Left lobe of liver (tissue), 2 donors: ENCODE data around the gene TPCN1. TPM values are rescaled to one million over a fixed set of nuclear protein-coding genes. Genes with fewer than 3 reads are reported as not detected.
A peak's percentile ranks its signal among the peaks of the same experiment; 100 is the strongest.

Source experiments
- ATAC-seq: fragments of 200-7000 bp; cut with Tn5 transposase; one replicate; pipeline ENCODE4 v1.9.1; 2020; ENCODE audit warnings: mild to moderate bottlenecking, moderate library complexity
- DNase-seq: peaks from one replicate; pipeline ENCODE4 v3.0.0-alpha.2; 2020; ENCODE audit warnings: low spot score
- total RNA-seq: library from RNA; stranded (reverse); gene quantifications from one replicate; pipeline ENCODE4 v1.2.1, GENCODE V29; 2021
- donor health status: DM: no; HTN: no; CAD: no; lungs with moderate emphysema.
- donor health status: DM: no; HTN: yes; CAD: no.

The TPCN1 gene
- total RNA-seq: 33.1 TPM

DNA sequence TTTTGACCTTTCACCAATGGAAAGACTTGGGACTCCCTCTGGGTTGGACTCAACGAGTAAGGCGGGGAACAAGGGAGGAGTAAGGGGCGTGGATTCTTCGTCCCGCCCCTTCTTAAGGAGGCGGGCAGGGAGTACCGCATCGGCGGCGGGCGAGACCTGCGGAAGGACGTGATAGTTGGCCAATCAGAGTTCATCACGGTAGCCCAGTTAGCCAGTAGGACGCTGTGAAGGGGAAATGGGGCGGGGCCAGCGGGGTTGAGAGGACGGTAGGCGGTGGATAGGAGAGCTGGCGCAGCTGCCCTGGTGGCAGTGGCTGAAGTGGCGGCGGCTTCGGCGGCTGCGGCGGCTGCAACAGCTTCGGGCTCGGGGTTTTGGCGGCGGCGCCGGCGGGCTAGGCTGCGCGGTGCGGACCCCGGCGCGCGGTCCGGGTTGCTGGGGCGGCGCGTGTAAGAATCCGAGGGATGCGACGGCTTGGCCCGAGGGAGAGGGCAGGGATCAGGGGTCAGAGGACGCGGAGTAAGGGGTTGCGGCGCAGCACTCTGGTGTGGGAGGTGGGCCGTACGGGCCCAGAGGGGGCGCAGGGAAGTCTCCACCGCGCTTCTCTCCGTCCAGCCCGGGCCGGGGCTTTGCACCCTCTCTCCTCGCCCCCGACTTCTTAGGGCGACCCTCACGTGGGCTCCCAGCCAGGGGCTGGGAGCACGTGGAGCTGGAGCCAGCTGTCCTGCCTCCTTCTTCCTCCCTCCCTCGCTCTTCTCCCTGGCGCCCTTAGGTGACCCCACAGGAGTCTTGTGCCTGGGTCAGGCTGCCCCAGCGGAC lies at the start of gene TPCN1:
Gene TPCN1, plus strand, starts transcription at position 284 of the 816 bp plus-strand sequence. CDS start 5,389 bp downstream, outside the sequence.
- ATAC-seq: peak; percentile 91

GRCh38 chr12:113171543-113171942 lies 49.7 kb upstream of the TPCN1 start:
- DNase-seq: no peak
- ATAC-seq: no peak

More for the DNA sequence above, at the start of gene TPCN1:
- DNase-seq: peak; percentile 100

GRCh38 chr12:113172185-113172584 lies 49.1 kb upstream of the TPCN1 start:
- no peak for ATAC-seq
- DNase-seq: no peak

GRCh38 chr12:113173081-113173698 lies 48.1 kb upstream of the TPCN1 start:
- DNase-seq: no peak

GRCh38 chr12:113174461-113175384 lies 46.5 kb upstream of the TPCN1 start:
- DNase-seq (peak; percentile 70), ATAC-seq (peak; percentile 96)

More at GRCh38 chr12:113173081-113173698, 48.1 kb upstream of the TPCN1 start:
- ATAC-seq: no peak

GRCh38 chr12:113179023-113179422 lies 42.2 kb upstream of the TPCN1 start:
- ATAC-seq (no peak), DNase-seq (no peak)

DNA sequence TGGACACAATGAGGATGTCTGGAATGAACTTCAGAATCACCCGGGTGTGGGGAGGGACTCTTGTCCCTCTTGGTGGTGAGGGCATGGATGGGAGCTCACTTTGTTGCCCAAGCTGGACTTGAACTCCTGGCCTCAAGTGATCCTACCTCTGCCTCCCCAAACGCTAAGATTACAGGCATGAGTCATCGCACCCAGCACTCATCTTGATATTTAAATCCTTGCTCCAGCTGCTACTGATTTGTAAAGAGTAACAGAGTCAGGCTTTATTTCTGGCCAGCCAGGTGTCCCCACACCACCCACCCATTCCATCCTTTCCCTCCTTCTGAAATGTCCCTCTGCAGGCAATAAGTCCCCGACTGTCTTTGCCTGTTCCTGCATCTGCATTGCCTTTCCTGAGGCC lies 40.9 kb upstream of the TPCN1 start:
- ATAC-seq: no peak
- no peak for DNase-seq

- DNase-seq (no peak), ATAC-seq (no peak)
Observed at GRCh38 chr12:113181975-113182374, 39.3 kb upstream of the TPCN1 start.

GRCh38 chr12:113183030-113183589 lies 38.2 kb upstream of the TPCN1 start:
- no peak for ATAC-seq

DNA sequence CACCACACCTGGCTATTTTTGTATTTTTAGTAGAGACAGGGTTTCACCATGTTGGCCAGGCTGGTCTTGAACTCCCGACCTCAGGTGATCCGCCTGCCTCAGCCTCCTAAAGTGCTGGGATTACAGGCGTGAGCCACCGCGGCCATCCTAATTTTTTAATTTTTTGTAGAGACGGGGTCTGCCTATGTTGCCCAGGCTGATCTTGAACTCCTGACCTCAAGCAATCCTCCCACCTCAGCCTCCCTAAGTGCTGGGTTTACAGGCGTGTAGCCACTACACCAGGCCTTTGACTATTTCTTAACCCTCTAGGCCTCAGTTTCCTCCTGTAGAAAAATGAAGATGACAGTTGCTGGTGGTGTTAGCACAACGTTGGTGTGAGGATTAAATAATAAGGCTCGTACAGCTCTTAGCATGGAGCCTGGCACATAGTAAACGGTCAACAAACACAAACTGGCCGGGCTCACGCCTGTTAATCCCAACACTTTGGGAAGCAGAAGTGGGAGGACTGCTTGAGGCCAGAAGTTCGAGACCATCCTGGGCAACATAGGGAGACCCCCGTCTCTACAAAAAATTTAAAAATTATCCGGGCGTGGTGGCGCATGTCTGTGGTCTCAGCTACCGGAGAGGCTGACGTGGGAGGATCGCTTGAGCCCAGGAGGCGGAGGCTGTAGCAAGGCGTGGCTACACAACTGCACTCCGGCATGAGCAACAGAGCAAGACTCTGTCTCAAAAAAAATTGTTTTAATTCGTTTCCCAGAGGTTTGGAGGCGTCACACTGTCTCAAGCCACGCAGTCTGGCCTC lies 37.0 kb upstream of the TPCN1 start:
- DNase-seq: no peak

More at GRCh38 chr12:113183030-113183589, 38.2 kb upstream of the TPCN1 start:
- no peak for DNase-seq

GRCh38 chr12:113184900-113185179 lies 36.4 kb upstream of the TPCN1 start:
- DNase-seq: peak; percentile 91
- ATAC-seq: peak; percentile 81

More for the DNA sequence above, 37.0 kb upstream of the TPCN1 start:
- ATAC-seq: peak; percentile 36

DNA sequence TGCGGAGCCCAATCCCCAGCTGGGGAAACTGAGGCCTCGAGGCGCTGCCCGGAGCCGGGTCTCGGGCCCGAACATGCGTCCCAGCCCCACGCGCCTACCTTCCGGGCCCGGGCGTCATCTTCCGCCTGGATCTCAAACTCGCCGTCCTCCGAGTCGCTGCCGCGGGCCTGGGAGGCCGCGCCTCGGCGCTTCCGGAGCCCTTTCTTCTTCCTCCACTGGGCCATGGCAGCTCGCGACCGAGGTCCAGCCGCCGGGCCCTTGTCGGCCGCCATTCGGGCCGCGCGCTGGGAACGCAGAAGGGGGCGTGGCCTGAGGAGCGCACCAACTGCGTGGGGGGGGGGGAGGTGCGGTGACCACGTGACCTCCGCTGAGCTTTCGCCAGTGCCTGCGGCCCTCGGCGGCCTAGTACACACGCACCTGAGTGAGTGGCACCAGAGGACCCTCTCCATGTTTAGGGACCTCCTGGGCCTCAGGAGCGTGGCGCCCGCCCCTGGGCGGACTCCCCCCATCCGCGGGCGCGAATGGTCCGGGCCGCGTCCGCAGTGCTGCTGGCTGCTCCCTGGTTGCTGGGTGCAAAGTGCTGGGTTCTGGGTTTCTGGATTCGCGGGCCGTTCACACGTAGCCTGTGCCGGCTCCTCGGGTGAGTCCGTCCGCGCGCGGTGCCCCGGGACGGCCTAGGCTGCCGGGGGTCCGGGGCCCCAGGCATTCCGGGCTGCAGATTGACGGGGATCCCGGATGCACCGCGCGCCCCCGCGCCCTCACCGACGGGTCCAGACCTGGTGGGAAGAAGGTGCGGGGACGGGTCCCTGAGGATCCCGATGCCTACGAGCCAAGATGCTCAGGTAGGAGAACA lies 35.9 kb upstream of the TPCN1 start, which contains the start of the genes DDX54 and RITA1:
Gene DDX54, minus strand, starts transcription at position 299 of the 853 bp plus-strand sequence. Its CDS starts 27 bp downstream, at position 272.
Gene RITA1, plus strand, starts transcription at position 542 of the 853 bp plus-strand sequence. CDS start 1,026 bp downstream, outside the sequence.
- DNase-seq: peak; percentile 90
- ATAC-seq: peak; percentile 81

- DNase-seq (no peak), ATAC-seq (peak; percentile 5)
Observed at GRCh38 chr12:113186033-113186365, 35.3 kb upstream of the TPCN1 start.

DNA sequence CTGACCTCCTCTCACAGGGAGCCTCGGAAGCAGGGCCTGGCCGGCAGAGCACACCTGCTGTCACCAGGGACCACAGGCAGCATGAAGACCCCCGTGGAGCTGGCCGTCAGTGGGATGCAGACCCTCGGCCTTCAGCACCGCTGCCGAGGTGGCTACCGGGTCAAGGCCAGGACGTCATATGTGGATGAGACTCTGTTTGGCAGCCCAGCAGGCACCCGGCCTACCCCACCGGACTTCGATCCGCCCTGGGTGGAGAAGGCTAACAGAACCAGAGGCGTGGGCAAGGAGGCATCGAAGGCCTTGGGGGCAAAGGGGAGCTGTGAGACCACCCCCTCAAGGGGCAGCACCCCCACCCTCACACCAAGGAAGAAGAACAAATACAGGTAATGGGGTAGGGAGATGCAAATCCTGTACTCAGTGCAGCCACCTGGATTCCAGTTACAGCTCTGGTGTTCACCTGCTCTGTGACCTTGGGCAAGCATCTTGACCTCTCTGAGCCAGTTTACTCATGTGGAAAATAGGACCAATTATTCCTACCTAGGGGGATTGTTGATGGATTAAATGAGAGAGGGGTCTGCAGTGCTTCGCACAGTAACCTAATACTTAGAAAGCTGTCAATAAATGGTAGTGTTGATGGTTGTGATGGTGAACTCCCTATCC lies 34.5 kb upstream of the TPCN1 start:
- ATAC-seq (peak; percentile 44), DNase-seq (peak; percentile 83)

- ATAC-seq: peak; percentile 6
- DNase-seq: no peak
Observed at GRCh38 chr12:113189361-113189760, 31.9 kb upstream of the TPCN1 start.

- DNase-seq: no peak
- no peak for ATAC-seq
Observed at GRCh38 chr12:113190761-113191160, 30.5 kb upstream of the TPCN1 start.

GRCh38 chr12:113191227-113191626 lies 30.0 kb upstream of the TPCN1 start:
- ATAC-seq (no peak), DNase-seq (no peak)

- DNase-seq (no peak), ATAC-seq (no peak)
Observed at GRCh38 chr12:113194971-113195391, 26.3 kb upstream of the TPCN1 start.
